NCI-H526 (cell line): ENCODE results near the gene SLC25A43.
"Not testable (repeated sequence)": the region's sequence is repeated elsewhere in the genome, so short reads cannot be mapped to it uniquely, and the experiment has no call there.

ENCODE experiments used
- DNase-seq, 2 experiments: peaks; one replicate each; lab custom pipeline; 2025; lab: John Stamatoyannopoulos, UW

SLC25A43 gene

DNA sequence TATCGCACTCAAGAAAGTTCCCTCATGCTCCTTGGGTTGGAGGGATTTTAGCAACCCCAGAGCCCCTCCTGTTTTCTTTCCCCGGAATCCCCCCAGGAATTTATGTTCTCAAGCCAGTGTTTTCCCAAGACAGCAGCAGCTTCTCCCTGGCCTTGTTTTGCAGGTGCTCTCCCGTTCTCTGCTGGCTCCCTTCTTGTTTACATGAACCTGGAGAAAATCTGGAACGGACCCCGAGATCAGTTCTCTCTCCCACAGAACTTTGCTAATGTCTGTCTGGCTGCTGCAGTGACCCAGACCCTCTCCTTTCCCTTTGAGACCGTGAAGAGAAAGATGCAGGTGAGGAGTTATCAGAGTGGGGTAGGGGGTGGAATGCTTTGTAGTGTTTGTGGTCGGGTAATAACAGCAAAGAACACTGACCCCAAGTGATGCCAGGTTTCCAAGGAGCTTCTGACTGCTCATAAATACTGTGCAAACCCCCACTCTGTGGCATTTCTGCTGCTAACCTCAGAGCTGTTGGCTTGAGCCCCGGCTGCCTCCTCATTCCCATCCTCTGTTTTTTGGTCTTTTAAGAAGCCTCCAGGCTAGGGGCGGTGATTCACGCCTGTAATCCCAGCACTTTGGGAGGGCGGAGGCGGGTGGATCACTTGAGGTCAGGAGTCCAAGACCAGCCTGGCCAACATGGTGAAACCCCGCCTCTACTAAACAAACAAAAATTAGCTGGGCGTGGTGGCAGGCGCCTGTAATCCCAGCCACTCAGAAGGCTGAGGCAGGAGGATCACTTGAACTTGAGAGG, 11.1 kb downstream of the SLC25A43 start:
- DNase-seq = no peak

DNA sequence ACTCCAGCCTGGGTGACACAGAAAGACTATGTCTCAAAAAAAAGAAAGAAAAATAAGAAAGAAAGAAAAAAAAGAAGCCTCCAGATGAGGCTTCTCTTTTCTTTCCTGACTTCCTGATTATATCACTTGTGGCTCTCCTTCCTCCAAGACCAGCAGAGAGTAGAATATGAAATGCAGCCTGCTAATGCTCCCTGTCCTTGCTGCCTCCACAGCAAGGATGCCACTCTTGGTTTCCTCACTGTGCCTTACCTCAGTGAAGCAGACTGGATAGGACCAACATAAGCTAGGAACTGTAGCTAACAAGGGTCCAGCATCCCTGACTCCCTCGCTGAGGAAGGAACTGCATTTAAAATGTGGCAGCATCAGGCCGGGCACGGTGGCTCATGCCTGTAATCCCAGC, 11.7 kb downstream of the SLC25A43 start:
- no peak for DNase-seq

DNA sequence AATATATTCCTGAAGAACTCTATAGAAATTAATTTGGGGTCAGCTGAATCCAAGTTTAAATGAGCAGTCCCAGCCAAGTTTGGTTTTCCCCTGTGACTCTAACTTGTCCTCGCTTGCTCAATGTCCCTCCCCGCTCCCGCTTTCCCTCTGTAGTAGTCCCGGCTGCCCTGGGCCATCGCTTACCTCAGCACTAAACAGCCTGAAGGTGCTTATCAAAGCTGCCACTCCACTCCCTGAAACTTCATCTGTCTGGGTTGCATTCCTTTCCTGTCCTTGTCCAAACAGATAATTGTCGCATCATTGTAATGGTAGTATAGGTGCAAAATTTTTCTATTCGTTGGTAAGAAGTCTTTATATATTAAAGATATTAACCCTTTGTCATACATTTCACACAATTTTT, 12.8 kb downstream of the SLC25A43 start:
- no peak for DNase-seq

DNA sequence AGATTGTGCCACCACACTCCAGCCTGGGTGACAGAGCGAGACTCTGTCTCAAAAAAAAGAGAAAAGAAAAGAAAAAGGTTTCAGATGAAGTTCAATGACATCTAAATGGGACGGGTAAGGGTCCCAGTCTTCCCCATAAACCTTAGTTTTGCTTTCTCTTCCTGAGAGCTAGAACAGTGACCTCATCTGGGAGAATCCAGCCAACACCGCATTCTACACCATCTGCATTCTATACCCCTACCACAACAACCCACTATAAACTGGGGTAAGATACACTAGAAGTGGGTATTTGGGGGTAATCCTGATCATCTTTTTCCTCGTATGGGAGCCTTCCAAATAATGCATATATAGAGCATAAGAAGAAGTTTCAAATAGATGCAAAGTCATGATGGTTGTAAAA, 18.2 kb downstream of the SLC25A43 start:
- DNase-seq = no peak

GRCh38 chrX:119417842-119418241, 18.7 kb downstream of the SLC25A43 start:
- DNase-seq = peak in 1 of 2 experiments; percentile 4

DNA sequence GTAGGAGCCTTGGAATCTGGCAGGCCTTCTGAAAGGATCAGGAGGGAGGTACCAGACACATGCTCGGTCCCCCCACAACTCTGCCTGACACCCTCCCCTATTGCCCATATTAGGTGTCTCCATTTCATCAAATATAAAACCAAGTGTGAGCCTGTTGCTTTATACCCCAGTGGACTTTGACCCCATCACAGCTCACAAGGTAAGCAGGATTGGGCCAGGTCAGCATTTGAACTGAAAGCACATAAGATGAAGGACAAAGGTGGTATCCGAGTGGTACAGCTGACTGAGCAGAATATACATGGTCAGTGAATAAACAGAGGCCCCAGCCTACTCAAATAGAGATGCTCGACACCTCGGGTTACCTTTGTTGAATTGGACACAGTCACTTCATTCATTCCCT, 20.0 kb downstream of the SLC25A43 start:
- peak in 1 of 2 experiments; percentile 19 for DNase-seq

DNA sequence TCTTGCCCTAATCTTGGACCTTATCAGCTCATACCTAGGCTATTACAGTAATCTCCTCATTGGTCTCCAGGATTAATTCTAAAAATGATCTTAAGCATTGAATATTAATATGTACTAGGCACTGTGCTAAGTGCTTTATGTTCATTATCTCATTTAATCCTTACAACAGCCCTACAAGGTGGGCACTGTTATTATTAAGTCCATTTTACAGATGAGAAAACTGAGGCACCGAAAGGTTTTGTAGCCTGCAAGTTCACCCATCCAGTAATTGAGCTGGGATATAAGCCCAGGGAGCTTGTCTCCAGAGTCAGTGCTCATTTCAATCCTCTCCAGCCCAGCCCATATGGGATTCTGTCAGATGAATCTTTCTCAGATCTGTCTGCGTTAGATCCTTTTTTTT, 20.8 kb downstream of the SLC25A43 start:
- no peak for DNase-seq

GRCh38 chrX:119421016-119421705, 22.0 kb downstream of the SLC25A43 start:
- DNase-seq = no peak

- DNase-seq = no peak
Measured at GRCh38 chrX:119423631-119424030, 24.5 kb downstream of the SLC25A43 start.

DNA sequence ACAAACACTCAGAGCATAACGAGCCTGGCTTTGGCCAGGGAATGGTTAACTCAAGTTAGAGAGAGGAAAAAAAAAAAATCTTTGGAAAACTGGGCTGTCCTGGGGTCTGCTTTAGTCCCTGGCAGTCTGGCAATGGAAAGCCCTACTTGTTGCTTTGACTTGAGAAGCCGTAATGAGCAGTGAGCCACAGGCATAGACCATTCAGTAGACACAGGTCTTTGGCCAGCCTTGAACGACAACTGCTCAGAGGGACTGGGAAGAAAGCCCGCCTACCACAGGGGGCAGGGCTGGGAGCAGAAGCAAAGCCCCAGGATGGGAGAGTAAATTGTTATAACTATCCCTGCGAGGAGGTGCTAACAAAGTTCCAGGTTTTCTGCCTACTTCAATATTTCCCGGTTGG, 25.9 kb downstream of the SLC25A43 start:
- no peak for DNase-seq

- DNase-seq = no peak
Measured at GRCh38 chrX:119427024-119427794, 28.1 kb downstream of the SLC25A43 start.

- DNase-seq = no peak
Measured at GRCh38 chrX:119427795-119428185, 28.7 kb downstream of the SLC25A43 start.

- DNase-seq = no peak
Measured at GRCh38 chrX:119429471-119429870, 30.3 kb downstream of the SLC25A43 start.

DNA sequence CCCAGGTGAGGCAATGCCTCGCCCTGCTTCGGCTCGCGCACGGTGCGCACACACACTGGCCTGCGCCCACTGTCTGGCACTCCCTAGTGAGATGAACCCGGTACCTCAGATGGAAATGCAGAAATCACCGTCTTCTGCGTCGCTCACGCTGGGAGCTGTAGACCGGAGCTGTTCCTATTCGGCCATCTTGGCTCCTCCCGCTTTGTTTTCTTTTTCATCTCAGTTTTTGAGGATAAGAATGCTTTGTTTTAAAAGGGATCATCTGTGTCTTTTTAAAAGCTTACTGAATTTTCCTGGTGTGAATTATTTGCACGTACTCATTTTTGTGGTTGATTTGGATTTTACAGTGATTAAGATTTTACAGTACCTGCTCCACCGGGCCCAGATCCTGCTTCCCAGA, 42.2 kb downstream of the SLC25A43 start:
- DNase-seq = not testable (repeated sequence)

DNA sequence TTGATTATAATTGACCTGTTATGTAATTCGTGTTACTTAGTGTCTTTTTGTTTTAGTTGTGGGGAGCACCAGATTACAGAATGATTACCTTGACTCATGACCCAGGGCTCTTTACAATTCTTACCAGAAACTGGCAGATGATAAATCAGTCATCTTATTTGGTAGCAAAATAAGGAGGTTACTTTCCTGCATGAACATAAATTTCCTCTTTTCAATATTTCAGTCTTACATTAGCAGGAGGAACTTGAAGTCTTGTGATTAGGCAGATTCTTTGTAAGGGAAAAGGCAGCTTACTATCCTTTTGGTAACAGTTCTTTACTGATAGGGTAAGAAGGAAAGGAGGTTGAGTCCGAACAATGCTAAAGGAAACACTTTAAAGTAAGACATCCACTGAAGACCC, 43.1 kb downstream of the SLC25A43 start:
- DNase-seq = no peak

- no peak for DNase-seq
Measured at GRCh38 chrX:119453202-119453601, 54.1 kb downstream of the SLC25A43 start.

DNA sequence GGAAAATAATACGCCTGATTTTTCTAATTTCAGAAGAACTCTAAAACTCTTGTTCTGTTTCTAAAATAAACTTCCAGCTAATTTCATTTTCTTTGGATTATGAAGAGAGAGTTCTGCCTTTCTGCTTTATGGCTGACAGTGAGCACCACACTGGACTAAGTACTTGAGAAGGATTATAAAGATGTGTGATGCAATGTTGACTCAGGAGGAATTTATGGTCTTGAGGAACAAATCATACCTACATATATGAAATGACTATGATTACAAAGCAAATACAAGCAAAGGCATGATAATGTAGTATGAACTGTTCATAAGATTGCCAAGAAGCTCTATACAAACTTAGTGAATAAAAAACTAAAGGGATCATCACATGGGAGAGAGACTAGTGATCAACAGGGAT, 56.1 kb downstream of the SLC25A43 start:
- no peak for DNase-seq

GRCh38 chrX:119459181-119459580, 60.0 kb downstream of the SLC25A43 start:
- DNase-seq = no peak

DNA sequence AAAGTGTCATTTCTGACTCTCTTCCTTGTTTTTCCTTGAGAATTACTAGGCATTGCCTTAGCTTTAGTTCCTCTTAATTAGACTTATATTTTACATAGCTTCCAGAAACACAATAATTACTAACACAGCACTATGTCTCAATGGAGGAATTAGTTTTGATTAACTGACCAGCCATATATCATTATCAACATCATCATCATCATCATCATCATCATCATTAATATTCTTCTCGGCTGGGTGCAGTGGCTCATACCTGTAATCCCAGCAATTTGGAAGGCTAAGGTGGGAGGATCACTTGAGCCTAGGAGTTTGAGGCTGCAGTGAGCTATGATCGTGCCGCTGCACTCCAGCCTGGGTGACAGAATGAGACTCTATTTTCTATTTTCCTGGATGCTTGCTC, 66.4 kb downstream of the SLC25A43 start:
- DNase-seq = no peak

GRCh38 chrX:119466970-119467369, 67.8 kb downstream of the SLC25A43 start:
- no peak for DNase-seq

DNA sequence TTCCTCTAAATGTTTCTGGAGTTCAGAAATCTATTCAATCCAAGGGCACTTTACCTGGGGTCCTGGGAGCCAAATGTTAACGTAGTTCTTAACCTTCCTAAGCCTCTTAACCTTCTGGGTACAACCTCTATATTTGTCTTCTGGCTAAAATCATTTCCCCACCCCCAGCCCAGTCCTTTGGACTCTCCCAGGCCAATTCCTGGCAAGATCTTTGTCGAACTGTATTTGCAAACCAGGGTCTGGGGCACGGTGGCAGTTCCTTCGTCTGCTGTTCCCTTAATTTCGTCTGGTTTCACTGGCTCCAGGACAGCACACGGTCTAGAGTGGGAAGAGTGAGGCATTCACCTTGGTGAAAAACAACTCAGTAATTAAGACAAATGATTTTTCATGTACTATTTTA, 68.3 kb downstream of the SLC25A43 start:
- DNase-seq = no peak

DNA sequence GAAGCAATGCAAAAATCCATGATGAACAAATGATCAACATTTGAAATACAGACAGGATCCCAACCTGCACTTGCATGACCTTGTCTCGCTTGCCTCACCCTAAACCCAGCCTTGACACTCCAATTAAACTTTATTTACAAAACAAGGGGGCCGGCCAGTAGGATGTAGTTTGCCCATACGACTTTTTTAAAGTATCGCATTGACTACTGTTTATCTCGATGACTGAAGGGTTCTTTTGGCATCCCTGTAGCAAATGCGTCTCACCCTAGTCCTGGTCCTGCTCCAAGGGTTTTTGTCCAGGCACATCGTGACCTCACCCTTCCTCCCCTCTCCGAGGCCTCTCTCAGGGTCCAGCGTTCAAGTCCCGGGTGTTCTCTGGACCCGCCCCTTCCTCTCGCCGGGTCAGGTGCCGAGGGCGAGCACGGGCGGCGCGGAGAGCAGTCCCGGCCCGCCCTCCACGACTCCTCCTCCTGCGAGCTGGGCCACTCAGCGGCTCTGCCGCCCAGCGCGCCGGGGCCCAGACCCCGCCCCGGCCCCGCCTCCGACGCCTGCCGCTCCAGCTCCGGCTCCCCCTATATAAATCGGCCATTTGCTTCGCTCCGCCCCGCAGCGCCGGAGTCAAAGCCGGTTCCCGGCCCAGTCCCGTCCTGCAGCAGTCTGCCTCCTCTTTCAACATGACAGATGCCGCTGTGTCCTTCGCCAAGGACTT, 68.9 kb downstream of the SLC25A43 start, which contains the start of gene SLC25A5:
SLC25A5 (plus strand) TSS at position 603 of the 709 bp plus-strand sequence; CDS start at position 675, 72 bp downstream.
- peak; percentile 48 to 92 for DNase-seq
